Hepatocyte (in vitro differentiated cells): Measurements from ENCODE around the gene SERPINE1. TPM values are rescaled to one million over a fixed set of nuclear protein-coding genes. Genes with fewer than 3 reads are reported as not detected.

Experiments
- DNase-seq: peaks from one replicate; pipeline ENCODE4 v3.0.0-alpha.2; 2016; ENCODE audit warnings: low spot score
- H2AFZ ChIP-seq: fragments of 200-600 bp; sonication (generic); 2 replicates; pipeline ENCODE4 v1.6.0; 2016; ENCODE audit warnings: antibody characterized with exemption, mild to moderate bottlenecking
- H3K27ac ChIP-seq: fragments of 200-600 bp; sonication (generic); 2 replicates; pipeline ENCODE4 v1.5.1; 2016; ENCODE audit warnings: mild to moderate bottlenecking
- H3K27me3 ChIP-seq: fragments of 200-600 bp; sonication (generic); 2 replicates; pipeline ENCODE4 v1.6.1; 2016
- H3K36me3 ChIP-seq: fragments of 200-600 bp; sonication (generic); replicated peaks from 2 replicates; pipeline ENCODE4 v1.5.1; 2016; ENCODE audit warnings: low read depth; ENCODE audit not compliant: insufficient read depth
- H3K4me1 ChIP-seq: fragments of 200-600 bp; sonication (generic); 2 replicates; pipeline ENCODE4 v1.5.1; 2016; ENCODE audit warnings: mild to moderate bottlenecking, moderate library complexity; ENCODE audit not compliant: insufficient read depth
- H3K4me2 ChIP-seq: fragments of 200-600 bp; sonication (generic); 2 replicates; pipeline ENCODE4 v1.6.0; 2016
- H3K4me3 ChIP-seq: fragments of 200-600 bp; sonication (generic); 2 replicates; pipeline ENCODE4 v1.5.1; 2016; ENCODE audit warnings: mild to moderate bottlenecking
- H3K79me2 ChIP-seq: fragments of 200-600 bp; sonication (generic); 2 replicates; pipeline ENCODE4 v1.6.0; 2017; ENCODE audit warnings: mild to moderate bottlenecking
- H3K9me2 ChIP-seq: fragments of 200-600 bp; sonication (generic); replicated peaks from 2 replicates; pipeline ENCODE4 v1.6.0; 2017; ENCODE audit warnings: mild to moderate bottlenecking; ENCODE audit not compliant: insufficient read depth
- H3K9me3 ChIP-seq: fragments of 200-600 bp; sonication (generic); 2 replicates; pipeline ENCODE4 v1.5.1; 2016; ENCODE audit warnings: low read depth, mild to moderate bottlenecking
- H4K20me1 ChIP-seq: fragments of 200-600 bp; sonication (generic); 2 replicates; pipeline ENCODE4 v1.6.0; 2016; ENCODE audit warnings: mild to moderate bottlenecking; ENCODE audit not compliant: insufficient read depth, poor library complexity, severe bottlenecking
- CTCF ChIP-seq: fragments of 200-600 bp; sonication (generic); IDR thresholded peaks from 2 replicates; pipeline ENCODE4 v1.5.1; 2016; ENCODE audit warnings: antibody characterized with exemption, mild to moderate bottlenecking; ENCODE audit not compliant: poor library complexity
- EZH2 ChIP-seq: fragments of 200-600 bp; sonication (generic); IDR thresholded peaks from 2 replicates; pipeline ENCODE4 v1.6.1; 2016; ENCODE audit warnings: antibody characterized with exemption, mild to moderate bottlenecking, borderline replicate concordance
- EZH2phosphoT487 ChIP-seq: fragments of 200-600 bp; sonication (generic); IDR thresholded peaks from one replicate; pipeline ENCODE4 v1.6.1; 2018; ENCODE audit warnings: antibody characterized with exemption, mild to moderate bottlenecking, low read depth, moderate library complexity; ENCODE audit not compliant: unreplicated experiment, severe bottlenecking
- WGBS: methylation state at CpG from one replicate; pipeline ENCODE4 v1.1.6; 2016; ENCODE audit warnings: low lambda C conversion rate; ENCODE audit errors: missing lambda C conversion rate; 5-methylcytosine and 5-hydroxymethylcytosine counted together
- polyA plus RNA-seq: library from polyadenylated mRNA; unstranded; fragments of >200 nt; fragmentation: Nextera tagmentation; extraction: Ambion mirVana; gene quantifications from 2 replicates; pipeline ENCODE4 v1.2.1, GENCODE V29; 2016
- total RNA-seq: library from RNA; depleted of rRNA; stranded (reverse); fragments of >200 nt; gene quantifications from 2 replicates; pipeline ENCODE4 v1.2.3, GENCODE V29; 2014

SERPINE1 gene
- total and polyA plus RNA-seq, 2 experiments from 2014 or later, result 98.2 to 185 TPM

- no peaks in the 10 kb centered on the region for H3K9me3 ChIP-seq
- H4K20me1 ChIP-seq, result peaks cover 3% of the 10 kb centered on the region
- H3K4me2 ChIP-seq, result no peak overlapping the region
- peaks cover 16% of the 10 kb centered on the region for H3K79me2 ChIP-seq
- DNase-seq, result no peak
- 79% methylated on average over 14 of the region's 14 CpGs for WGBS
- H3K4me1 ChIP-seq, result no peaks in the 10 kb centered on the region
- no peak overlapping the region for H3K4me3 ChIP-seq
- no peak overlapping the region for H3K27ac ChIP-seq
- peaks cover under 1% of the 10 kb centered on the region for H3K27me3 ChIP-seq
- H3K36me3 ChIP-seq, result no peaks in the 10 kb centered on the region
- TF ChIP-seq EZH2phosphoT487 (no peak), EZH2 (no peak), CTCF (no peak)
- no peaks in the 10 kb centered on the region for H3K9me2 ChIP-seq
- H2AFZ ChIP-seq, result no peak overlapping the region
Measured at GRCh38 chr7:101156866-101157589, 30.1 kb downstream of the SERPINE1 start.

DNA sequence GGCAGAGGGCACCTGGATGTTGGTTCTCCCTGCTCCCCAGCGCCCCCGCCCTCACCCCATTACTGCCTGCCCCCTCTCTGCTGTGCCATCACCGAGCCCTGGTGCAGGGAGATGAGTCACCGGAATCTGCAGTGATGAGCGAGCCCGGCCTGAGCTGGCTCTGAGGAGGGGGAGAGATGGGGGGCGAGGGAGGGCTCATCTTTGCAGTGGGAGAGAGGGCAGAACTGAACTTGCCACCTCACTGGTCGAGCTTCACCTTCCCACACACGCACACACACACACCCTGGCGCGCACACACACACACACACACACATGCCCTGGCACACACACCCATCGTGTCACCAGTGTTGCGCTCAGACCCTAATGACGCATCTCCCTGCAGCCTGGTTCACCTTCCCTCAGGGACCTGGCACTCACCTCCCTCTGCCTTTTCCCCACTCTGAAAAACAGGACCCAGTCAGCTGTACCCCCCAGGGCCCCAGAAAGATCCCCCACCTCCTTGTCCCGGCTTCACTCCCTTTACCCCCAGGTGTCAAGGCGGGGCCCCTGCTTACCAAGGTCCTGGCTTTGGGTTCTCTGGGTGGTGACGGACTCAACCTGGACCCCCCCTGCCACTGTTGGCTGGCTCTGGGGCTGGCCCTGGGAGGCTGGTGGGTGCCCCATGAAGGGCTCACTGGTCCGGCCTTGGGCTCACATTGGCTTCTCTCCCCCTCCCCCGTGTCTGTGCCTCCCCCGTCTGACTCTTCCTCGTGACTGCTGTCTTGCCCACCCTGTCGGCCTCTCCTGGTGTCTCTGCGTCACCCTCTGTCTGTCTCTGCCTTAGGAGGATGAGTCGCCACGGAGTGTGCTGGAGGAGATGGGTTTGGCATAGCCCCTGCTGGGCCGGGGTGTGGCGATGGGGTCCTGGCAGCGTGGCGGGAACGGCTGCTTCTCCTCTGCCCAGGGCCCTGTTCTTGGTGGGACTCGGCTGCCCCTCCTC is 33.1 kb downstream of the SERPINE1 start:
- Histone ChIP-seq H2AFZ (no peak overlapping the region), H3K27ac (no peak overlapping the region), H3K4me3 (no peak overlapping the region), H3K9me3 (no peaks in the 10 kb centered on the region), H3K27me3 (peaks cover 25% of the 10 kb centered on the region), H3K4me2 (no peak overlapping the region), H3K36me3 (no peaks in the 10 kb centered on the region), H4K20me1 (peaks cover 11% of the 10 kb centered on the region), H3K9me2 (no peaks in the 10 kb centered on the region), H3K4me1 (peaks cover 22% of the 10 kb centered on the region), H3K79me2 (peaks cover 13% of the 10 kb centered on the region)
- no peak for DNase-seq
- 83% methylated on average over 24 of the region's 31 CpGs for WGBS
- TF ChIP-seq CTCF, result no peak
- no peak for TF ChIP-seq EZH2
- TF ChIP-seq EZH2phosphoT487, result no peak

GRCh38 chr7:101160910-101161309 is 34.0 kb downstream of the SERPINE1 start:
- peaks cover 12% of the 10 kb centered on the region for H4K20me1 ChIP-seq
- no peak overlapping the region for H2AFZ ChIP-seq
- peaks cover 4% of the 10 kb centered on the region for H3K79me2 ChIP-seq
- H3K9me2 ChIP-seq, result no peaks in the 10 kb centered on the region
- peaks cover 31% of the 10 kb centered on the region for H3K27me3 ChIP-seq
- no peak overlapping the region for H3K27ac ChIP-seq
- no peak for TF ChIP-seq CTCF
- no peak for TF ChIP-seq EZH2
- TF ChIP-seq EZH2phosphoT487, result no peak
- no peak for DNase-seq
- no peak overlapping the region for H3K4me2 ChIP-seq
- peaks cover 22% of the 10 kb centered on the region for H3K4me1 ChIP-seq
- H3K9me3 ChIP-seq, result no peaks in the 10 kb centered on the region
- no peaks in the 10 kb centered on the region for H3K36me3 ChIP-seq
- no peak overlapping the region for H3K4me3 ChIP-seq
